SU-DHL-6 (cell line): ENCODE measurements around the gene MAGI3.

Experiments
- CTCF ChIP-seq: fragments of 200-600 bp; sonication (generic); IDR thresholded peaks from one replicate; pipeline ENCODE4 v1.5.1; 2017; ENCODE audit warnings: antibody characterized with exemption, mild to moderate bottlenecking, low read length, moderate library complexity; ENCODE audit not compliant: insufficient read depth, poor library complexity, severe bottlenecking
- EZH2phosphoT487 ChIP-seq: fragments of 200-600 bp; sonication (generic), shearing (Covaris generic); conservative IDR thresholded peaks from 2 replicates; pipeline ENCODE4 v1.6.1; 2018; ENCODE audit warnings: mild to moderate bottlenecking, antibody characterized with exemption, low read length, moderate library complexity, mixed read lengths

GRCh38 chr1:113543110-113543509 is 152.8 kb downstream of the MAGI3 start:
- TF ChIP-seq CTCF (no peak), EZH2phosphoT487 (no peak)
